G401.6 (cell line): ENCODE measurements around the gene ADAMTS2.

Experiments used
- FAIRE-seq: peaks from 2 replicates; lab custom pipeline; 2012; peaks lifted over from hg19 to GRCh38; lab: Jason Lieb, UNC

Gene ADAMTS2

GRCh38 chr5:179254638-179255271 is 90.5 kb downstream of the ADAMTS2 start:
- FAIRE-seq: no peak

- FAIRE-seq: no peak
Measured at GRCh38 chr5:179253730-179254129, 91.5 kb downstream of the ADAMTS2 start.

GRCh38 chr5:179251276-179251969 is 93.8 kb downstream of the ADAMTS2 start:
- no peak for FAIRE-seq

DNA sequence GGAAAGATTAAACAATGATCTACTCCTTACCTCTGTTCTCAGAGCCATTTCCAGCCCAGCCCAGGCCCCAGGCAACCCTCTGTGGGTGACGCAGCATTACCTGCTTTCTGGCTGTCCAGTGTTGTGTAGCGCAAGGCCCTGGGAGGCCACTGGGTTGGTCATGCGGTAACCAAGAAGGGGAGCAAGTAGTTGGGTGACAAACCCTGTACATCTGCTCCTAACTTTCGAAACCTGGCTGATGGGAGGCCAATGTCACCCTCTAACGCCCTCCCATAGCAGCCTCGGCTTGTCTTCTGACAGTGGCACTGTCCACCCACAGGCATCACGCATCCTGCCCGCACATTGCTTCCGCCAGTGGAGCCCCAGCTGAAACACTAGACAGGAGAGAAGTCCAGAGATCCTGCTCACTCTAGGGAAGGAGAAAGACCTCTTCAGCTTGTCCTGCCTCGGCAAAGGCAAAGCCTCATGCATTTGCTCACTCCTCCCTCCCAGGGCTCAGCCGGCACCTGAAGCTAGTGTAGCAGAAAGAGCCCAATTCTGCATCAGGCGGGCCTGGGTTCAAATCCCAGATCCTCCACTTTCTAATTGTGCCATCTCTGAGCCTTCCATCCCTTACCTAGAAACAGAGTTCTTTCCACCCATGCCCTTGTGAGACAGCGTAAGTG is 94.6 kb downstream of the ADAMTS2 start:
- FAIRE-seq: no peak

DNA sequence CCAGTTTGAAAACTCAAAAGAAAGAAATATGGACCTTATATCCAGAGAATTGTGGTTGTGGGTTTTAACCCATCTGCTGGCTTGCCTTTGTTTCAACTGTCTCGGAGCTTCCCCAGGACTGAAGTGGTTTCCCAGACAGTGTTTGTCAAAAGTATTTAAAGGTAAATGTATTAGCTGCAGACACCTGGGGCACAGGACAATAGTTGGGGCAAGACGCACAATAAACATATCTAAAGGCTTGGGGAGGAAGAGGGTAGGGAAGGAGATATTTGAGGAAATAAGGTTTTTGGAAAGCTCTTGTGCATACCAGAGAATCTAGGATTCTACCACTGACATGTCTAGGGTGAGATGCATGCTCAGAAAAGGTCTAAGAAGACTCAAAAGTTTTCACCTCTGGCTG is 99.0 kb downstream of the ADAMTS2 start:
- no peak for FAIRE-seq

GRCh38 chr5:179245031-179245430 is 100.2 kb downstream of the ADAMTS2 start:
- no peak for FAIRE-seq

- FAIRE-seq: no peak
Measured at GRCh38 chr5:179244044-179244443, 101.2 kb downstream of the ADAMTS2 start.

GRCh38 chr5:179243333-179243732 is 101.9 kb downstream of the ADAMTS2 start:
- no peak for FAIRE-seq

DNA sequence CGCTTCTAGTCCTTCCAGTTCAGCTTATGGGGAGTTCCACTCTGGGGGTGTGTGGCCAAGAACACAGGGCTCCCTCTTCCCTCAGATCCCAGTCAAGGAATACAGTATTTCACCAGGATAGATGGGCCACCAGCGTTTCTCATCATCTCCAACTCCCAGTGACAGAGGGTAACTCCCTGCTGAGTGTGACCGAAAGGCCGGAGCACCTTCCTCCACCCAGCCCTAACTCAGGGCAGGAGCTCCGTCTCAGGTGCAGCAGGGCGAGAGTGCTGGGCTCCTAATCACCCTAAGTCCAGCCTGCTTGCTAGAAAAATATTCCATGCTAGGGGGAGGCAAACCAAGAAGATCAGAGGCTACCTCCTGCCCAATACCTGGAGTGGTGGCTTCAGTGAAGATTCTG is 102.6 kb downstream of the ADAMTS2 start:
- FAIRE-seq: no peak

- no peak for FAIRE-seq
Measured at GRCh38 chr5:179241764-179242370, 103.4 kb downstream of the ADAMTS2 start.

DNA sequence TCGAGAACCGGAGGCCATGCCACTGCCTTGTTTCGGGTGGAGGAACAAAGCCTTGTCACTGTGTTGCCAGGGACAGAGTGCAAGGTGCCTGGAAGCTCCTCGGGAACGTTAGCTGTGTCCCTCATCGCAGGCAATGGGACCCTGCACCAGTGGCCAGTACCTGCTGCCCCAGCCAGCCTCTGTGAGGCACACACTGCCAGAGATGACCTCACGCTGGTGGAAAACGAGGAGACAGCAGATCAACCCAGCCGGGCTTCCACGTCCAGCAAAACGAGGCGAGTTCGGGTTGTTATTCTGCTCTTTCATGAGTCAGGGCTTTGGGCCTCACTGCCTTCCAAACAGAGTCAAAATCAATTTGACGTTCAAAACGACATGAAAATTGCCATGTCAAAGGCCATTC is 104.1 kb downstream of the ADAMTS2 start:
- no peak for FAIRE-seq

DNA sequence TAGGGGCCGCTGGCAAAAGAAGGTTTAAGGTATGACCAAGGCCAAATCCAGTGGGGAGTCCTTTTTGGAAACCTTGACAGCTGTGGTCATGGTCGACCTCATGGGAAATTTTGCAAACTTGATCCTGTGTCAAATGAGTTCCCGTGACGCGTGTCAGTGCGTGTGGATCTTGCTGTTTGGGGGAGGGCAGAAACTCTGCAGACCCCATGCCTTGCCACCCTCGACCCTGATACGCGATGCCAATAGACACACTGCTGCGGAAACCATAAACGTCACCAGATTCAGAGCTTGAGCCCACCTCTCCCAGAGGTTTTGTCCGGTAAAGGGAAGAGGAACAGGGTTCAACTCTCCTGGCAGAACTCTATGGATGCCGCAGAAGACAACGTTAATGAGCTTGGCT is 104.7 kb downstream of the ADAMTS2 start:
- FAIRE-seq: no peak

- no peak for FAIRE-seq
Measured at GRCh38 chr5:179239256-179240135, 105.8 kb downstream of the ADAMTS2 start.

DNA sequence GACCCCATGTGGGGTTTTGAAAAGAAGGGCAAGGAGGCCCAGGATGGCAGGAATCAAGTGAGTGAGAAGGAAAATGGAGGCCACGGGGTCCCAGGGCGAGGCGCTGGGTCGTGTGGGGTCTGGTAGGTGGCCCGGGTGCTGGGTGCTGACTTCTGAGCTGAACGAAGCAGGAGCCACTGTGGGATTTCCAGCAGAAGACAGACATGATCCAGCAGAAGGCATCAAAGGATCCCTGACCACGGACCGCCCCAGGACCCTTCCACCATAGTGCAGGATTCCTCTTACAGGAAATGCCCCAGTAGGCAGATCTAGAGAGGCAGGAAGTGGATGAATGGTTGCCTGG is 106.7 kb downstream of the ADAMTS2 start:
- FAIRE-seq: no peak

- no peak for FAIRE-seq
Measured at GRCh38 chr5:179237770-179238627, 107.3 kb downstream of the ADAMTS2 start.

DNA sequence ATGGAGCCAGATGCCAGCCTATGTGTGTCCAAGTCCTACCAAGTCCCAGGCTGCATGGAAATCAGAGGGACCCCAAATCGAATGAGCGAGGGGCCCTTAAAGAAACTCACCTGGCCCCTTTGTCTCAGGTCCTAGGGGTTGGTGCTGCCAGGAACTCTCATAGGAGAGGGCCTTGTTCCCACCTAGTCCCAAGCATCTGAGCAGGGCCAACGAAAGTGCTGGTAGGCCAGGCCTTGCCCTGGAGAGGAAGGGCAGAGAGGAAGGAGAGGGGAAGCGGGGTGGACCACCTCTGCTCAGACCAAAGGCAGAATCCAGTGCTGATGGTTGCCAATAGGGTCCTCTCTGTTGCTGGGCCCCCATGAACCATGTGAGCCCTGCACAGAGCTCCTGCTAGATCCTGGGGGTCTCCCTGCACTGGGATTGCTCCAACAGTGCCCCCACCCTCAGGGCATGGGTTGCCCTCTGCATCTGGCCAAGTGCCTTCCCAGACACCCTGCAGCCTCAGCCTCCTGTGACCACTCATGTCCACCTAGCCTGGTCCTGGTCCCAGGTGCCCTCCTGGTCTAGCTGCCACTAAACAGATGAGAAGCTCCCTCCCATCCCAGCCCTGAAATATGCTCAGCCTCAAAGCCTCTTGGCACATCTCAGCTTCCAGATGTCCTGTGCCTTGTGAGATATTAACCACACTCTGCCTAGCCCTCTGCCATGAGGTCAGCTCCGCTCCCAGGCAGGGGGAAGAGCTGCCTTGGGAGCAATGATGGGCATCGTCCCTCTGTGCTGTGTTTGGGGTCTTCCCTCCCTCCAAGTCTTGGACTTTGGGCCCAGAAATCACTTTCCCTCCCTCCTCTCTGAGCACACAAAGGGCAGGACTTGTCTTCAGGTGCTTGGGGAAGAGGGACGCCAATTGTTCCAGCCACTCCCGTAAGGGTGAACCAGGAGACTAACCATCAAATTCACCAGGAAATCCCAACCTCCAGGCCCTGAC is 109.6 kb downstream of the ADAMTS2 start:
- FAIRE-seq: no peak

DNA sequence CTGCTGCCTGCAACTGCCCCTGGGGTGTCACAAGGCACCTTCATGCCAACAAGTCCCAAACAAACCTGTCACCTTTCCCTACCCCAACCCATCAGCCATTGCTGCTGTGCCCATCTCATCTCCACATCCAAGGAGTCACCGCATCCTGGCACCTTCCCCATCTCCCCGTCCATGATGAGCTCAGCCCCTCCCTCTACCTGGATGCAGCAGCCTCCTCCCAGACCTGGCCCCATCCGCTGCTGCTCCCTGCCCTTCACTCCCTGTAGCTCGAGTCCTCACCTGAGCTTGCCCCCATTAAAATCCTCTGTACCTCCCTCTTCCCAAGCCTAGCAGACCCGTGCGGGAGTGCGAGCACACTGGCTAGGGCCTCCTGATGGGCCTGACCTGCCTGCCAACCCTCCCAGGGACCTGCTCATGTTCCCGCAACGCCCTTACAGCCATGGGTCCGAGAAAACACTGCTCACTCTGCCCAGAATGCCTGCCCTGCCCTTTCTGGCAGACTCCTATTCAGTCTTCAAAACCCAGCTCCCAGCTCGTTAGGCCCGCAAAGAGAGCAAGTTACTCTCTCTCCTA is 110.6 kb downstream of the ADAMTS2 start:
- FAIRE-seq: no peak

DNA sequence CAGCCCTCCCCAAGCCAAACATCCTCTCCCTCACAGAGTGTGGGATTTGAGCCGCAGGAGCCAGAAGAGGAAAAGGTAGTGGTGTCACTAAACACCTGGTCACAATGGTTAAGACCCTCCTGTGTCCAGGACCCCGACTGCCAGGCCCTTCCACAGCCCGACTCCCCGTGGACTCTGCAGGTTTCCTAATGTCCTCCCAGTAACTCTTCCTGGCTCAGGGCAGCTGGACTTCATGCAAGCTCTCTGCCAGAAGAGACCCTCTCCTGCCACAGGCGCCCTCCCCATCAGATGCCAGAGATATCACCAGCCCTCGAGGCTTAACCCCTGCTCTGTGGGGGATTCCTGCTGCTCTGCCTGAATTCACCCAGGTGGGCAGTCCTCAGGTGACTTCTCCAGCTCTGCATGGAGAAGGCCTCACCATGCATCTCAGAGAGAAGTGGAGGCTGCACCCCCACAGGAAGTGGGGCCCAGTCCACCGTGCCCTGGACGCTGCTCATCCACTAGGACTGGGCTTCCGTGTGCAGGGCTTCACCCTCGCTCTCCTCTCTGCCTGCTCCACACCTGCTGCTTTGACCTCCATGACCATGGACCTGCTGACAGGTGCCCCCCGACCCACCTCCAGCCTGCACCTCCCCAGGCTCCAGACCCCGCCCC is 111.2 kb downstream of the ADAMTS2 start:
- FAIRE-seq: no peak

DNA sequence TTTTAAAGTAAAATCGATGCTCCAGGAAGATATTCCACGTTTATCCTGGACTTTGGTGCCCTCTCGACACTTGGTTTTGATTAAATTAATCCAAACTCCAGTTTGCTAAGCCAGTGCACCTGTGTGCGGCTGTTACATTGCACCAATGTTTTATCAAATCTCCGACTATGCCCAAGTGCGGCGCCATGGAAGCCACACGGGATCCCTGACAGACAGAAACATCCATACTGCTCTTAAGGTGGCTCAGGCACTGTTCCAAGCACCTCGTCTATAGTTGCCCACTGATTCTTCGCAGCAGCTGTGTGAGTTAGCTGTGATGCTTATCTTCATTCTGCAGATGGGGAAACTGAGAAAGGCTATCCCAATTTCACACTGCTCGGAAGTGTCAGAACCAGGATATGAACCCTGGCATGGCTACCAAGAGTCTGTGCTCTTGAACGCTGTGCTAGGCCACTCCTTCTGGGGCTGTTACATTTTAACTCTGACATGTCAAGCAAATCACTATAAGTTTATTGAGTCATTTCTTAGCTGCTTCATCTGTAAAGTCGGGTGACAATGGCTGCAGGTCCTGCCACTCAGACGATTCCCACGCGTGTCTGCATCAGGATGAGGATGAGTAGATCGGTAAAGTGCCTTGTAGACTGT is 113.0 kb downstream of the ADAMTS2 start:
- FAIRE-seq: no peak
